Activated CD4-positive, alpha-beta memory T cell treated with anti-CD3 and anti-CD28 coated beads for 36 hours (primary cell): ENCODE measurements around the gene IGFL2. TPM values are rescaled to one million over a fixed set of nuclear protein-coding genes. Genes with fewer than 3 reads are reported as not detected.
A peak's percentile ranks its signal among the peaks of the same experiment; 100 is the strongest.

Source experiments
- CTCF ChIA-PET: fragments of 350-600 bp; sonication (Branson Sonifier 250); formaldehyde crosslinking; loops from one replicate; lab custom pipeline; 2021; ENCODE audit warnings: antibody characterized with exemption, inconsistent platforms; lab: Charles Lee
- POLR2A ChIA-PET: fragments of 350-600 bp; sonication (Branson Sonifier 250); formaldehyde crosslinking; loops from one replicate; lab custom pipeline; 2021; ENCODE audit warnings: antibody characterized with exemption; lab: Charles Lee
- DNase-seq: peaks from one replicate; pipeline ENCODE4 v3.0.0-alpha.2; 2020
- H3K27ac Mint-ChIP-seq: one replicate; pipeline ENCODE4 v1.8.0; 2021; ENCODE audit warnings: mixed read lengths
- H3K27me3 Mint-ChIP-seq: one replicate; pipeline ENCODE4 v1.8.0; 2021; ENCODE audit warnings: mixed read lengths
- H3K36me3 Mint-ChIP-seq: one replicate; pipeline ENCODE4 v1.8.0; 2021; ENCODE audit warnings: mixed read lengths
- H3K4me1 Mint-ChIP-seq: one replicate; pipeline ENCODE4 v1.8.0; 2021; ENCODE audit warnings: low read depth, mixed read lengths
- H3K4me3 Mint-ChIP-seq: one replicate; pipeline ENCODE4 v1.8.0; 2021; ENCODE audit warnings: mild to moderate bottlenecking, mixed read lengths
- H3K9me3 Mint-ChIP-seq: one replicate; pipeline ENCODE4 v1.8.0; 2021; ENCODE audit warnings: mixed read lengths
- intact Hi-C: fragments of 100-400 bp; cut with micrococcal nuclease; formaldehyde crosslinking; loops from one replicate; pipeline ENCODE4 v1.15.1; 2023
- total RNA-seq, 2 experiments: library from RNA; stranded (reverse); gene quantifications; one replicate each; pipeline ENCODE4 v1.2.3, GENCODE V29; 2021

Gene IGFL2
- total RNA-seq, 2 experiments from 2014 or later = not detected

DNA sequence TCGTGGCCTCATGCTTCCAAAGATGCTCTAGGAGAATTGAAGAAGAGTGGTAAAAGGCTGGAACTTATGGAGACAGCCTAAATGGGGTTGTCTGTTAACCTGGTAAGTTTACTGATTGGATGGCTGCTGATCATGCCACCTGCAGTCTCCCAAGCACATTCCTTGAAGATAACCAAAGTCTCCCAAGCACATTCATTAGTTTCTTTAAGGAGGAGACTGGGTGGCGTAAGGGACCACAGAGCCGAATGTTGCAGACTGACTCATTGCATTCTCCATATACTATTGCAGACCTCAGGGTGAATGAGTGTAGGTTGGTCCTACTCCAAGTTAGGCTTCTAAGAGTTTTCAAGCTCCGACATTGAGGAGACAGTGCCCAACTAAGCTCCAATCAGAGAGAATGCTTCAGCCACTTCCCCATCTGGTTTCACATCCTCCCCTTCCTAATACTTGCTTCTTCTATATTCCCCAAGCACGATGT lies 23.4 kb upstream of the IGFL2 start, which contains the start of gene IGFL3:
Gene IGFL3 (minus strand): TSS at position 51 of the 478 bp plus-strand sequence. CDS start 39 bp downstream, at position 12.
- ChIA-PET POLR2A (no interaction called here), CTCF (no interaction called here)
- Mint-ChIP-seq H3K9me3 (no peaks in the 10 kb centered on the region), H3K4me3 (no peak within 1 kb of the TSS), H3K27ac (no peak within 1 kb of the TSS), H3K4me1 (no peaks in the 10 kb centered on the region), H3K36me3 (no peaks in the 10 kb centered on the region), H3K27me3 (peaks cover 54% of the 10 kb centered on the region)
- intact Hi-C loops = no loop called here
- DNase-seq = no peak

DNA sequence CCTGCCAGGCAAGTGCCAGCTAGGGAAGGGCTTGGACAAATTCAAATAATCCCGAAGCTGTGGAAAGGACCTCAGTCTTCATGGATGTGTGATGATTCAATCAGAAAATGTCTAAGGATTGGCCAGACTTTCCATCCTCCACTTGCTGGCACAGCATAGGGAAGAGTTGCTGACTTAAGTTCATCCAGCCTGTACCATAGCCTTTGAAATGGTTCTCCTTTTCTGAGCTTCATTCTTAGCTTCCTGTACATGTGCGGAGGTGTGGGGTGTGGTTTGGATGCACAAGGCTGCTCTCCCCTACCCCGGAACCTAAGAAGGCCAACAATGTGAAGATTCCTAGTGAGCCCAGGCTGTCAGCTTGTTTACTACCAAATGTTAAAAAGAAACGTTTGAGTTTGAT lies 22.6 kb upstream of the IGFL2 start:
- H3K4me3 Mint-ChIP-seq = no peak overlapping the region
- ChIA-PET POLR2A (no interaction called here), CTCF (interaction anchor here (0.6 to 1.7 kb wide), 3 partner anchors 47 to 156 kb away, joined by 3 to 5 read pairs (median 4); no protein-coding TSS in a partner anchor)
- intact Hi-C loops = no loop called here
- H3K27ac Mint-ChIP-seq = no peak overlapping the region
- no peaks in the 10 kb centered on the region for H3K4me1 Mint-ChIP-seq
- H3K9me3 Mint-ChIP-seq = no peaks in the 10 kb centered on the region
- no peak for DNase-seq
- no peaks in the 10 kb centered on the region for H3K36me3 Mint-ChIP-seq
- peaks cover 50% of the 10 kb centered on the region for H3K27me3 Mint-ChIP-seq

DNA sequence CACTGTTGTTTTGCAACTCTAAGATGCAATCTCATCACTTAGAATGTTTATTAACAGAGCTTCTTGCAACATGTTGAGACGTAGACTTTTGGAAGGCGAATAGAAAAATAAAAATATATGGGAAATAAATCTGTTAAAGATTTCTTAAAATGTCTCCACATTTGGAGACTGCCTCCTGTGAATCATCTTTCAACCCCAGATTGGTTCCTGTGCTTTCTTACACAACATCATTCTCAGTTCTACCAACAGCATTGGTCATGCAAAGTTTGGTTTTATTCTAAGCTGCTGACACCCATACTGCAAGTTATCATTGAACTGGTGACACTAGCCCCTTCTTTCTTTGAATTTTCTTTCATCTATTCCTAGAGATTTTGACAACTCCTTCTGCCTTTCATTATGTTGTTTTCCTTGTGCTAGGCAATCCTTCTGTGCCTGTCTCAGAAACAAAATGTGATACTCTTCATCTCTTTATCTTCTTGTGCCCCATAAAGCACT lies 21.9 kb upstream of the IGFL2 start:
- intact Hi-C loops = no loop called here
- no peaks in the 10 kb centered on the region for H3K4me1 Mint-ChIP-seq
- no peak overlapping the region for H3K4me3 Mint-ChIP-seq
- ChIA-PET CTCF (interaction anchor here (0.6 to 1.7 kb wide), 4 partner anchors 13 to 155 kb away, joined by 3 to 5 read pairs (median 4); no protein-coding TSS in a partner anchor), POLR2A (no interaction called here)
- no peak for DNase-seq
- H3K9me3 Mint-ChIP-seq = no peaks in the 10 kb centered on the region
- no peaks in the 10 kb centered on the region for H3K36me3 Mint-ChIP-seq
- no peak overlapping the region for H3K27ac Mint-ChIP-seq
- H3K27me3 Mint-ChIP-seq = peaks cover 49% of the 10 kb centered on the region

DNA sequence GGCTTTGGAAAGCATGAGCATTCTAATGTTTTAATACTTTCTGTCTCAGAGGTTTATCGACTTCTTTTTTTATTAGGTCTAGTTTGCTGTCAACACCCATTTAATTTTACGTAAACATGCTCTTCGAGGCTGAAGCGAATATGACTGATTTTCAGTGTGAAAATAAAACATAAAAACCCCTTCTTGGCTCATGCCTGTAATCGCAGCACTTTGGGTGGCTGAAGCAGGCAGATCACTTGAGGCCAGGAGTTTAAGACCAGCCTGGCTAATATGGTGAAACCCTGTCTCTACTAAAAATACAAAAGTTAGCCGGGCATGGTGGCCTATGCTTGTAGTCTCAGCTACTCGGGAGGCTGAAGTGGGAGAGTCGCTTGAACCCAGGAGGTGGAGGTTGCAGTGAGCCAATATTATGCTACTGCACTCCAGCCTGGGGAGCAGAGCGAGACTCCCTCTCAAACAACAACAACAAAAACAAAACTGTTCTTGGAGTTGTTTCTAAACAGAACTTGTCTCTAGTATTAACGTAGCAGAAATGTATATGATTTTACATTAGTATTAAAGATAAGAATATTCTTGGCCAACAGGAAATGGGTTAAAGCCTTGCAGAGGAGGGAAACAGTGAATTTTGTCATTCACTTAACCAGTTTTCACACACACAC lies 16.4 kb upstream of the IGFL2 start:
- H3K4me3 Mint-ChIP-seq = no peak overlapping the region
- CTCF ChIA-PET = no interaction called here

DNA sequence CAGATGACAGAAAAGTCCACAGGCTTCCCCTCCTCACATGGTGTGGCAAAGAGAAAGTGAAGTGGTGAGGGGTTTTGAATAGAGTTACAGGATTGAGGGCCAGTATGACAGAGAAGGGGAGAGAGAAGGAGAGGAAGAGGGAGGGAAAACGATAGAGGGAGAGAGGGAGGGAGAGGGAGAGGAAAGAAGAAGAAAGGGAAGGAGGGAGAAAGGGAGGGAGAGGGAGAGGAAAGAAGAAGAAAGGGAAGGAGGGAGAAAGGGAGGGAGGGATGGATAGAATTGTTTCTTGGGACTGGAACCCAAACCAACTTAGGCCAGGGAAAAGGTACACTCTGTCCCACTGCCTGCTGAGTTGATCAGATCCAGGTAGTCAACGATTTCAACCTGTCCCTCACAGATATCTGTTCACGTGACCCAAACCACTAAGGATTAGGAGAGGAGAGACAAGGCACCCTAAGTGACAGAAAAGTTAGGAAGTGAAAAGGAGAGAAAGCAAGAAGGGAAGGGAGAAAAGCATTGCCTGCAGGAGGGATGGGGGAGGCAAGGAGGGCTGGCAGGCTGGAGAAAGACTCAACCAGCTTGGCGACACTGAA lies 15.4 kb upstream of the IGFL2 start:
- Mint-ChIP-seq H3K4me3 (no peak overlapping the region), H3K4me1 (no peaks in the 10 kb centered on the region), H3K36me3 (no peaks in the 10 kb centered on the region), H3K9me3 (no peaks in the 10 kb centered on the region), H3K27ac (no peak overlapping the region), H3K27me3 (peaks cover 51% of the 10 kb centered on the region)
- CTCF ChIA-PET = no interaction called here
- no peak for DNase-seq
- POLR2A ChIA-PET = no interaction called here
- intact Hi-C loops = no loop called here

More for the DNA sequence above, 16.4 kb upstream of the IGFL2 start:
- H3K36me3 Mint-ChIP-seq = no peaks in the 10 kb centered on the region
- H3K4me1 Mint-ChIP-seq = no peaks in the 10 kb centered on the region
- no peak overlapping the region for H3K27ac Mint-ChIP-seq
- POLR2A ChIA-PET = no interaction called here
- DNase-seq = no peak
- no peaks in the 10 kb centered on the region for H3K9me3 Mint-ChIP-seq
- peaks cover 50% of the 10 kb centered on the region for H3K27me3 Mint-ChIP-seq
- intact Hi-C loops = no loop called here

DNA sequence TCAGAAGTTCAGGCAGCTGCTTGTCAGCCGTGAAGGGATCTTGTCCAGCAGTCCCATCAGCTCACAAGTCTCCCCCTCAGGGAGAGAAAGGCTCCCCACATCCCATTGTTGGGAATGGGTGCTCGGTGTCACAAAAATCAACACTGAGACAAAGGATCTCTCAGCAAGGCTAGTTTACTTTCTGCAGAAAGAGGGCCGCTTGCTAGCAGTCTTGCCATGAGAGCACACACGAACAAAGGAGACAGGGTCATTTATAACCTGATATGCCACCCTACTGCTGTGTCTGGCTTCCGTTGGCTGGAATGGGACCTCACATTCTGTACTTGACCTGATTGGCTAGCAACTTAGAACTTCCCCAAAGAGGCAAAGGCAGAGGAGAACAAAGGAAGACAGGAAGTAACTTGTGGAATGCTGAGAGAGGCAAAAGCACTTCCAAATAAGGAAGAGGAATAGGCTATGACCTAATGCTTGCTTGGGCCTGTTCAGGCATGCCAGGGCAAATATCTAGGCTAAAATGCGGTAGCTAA lies 14.9 kb upstream of the IGFL2 start:
- Mint-ChIP-seq H3K36me3 (no peaks in the 10 kb centered on the region), H3K4me1 (peaks cover 3% of the 10 kb centered on the region), H3K4me3 (no peak overlapping the region), H3K27me3 (peaks cover 50% of the 10 kb centered on the region), H3K27ac (no peak overlapping the region), H3K9me3 (no peaks in the 10 kb centered on the region)
- ChIA-PET CTCF (no interaction called here), POLR2A (no interaction called here)
- intact Hi-C loops = no loop called here
- DNase-seq = no peak

DNA sequence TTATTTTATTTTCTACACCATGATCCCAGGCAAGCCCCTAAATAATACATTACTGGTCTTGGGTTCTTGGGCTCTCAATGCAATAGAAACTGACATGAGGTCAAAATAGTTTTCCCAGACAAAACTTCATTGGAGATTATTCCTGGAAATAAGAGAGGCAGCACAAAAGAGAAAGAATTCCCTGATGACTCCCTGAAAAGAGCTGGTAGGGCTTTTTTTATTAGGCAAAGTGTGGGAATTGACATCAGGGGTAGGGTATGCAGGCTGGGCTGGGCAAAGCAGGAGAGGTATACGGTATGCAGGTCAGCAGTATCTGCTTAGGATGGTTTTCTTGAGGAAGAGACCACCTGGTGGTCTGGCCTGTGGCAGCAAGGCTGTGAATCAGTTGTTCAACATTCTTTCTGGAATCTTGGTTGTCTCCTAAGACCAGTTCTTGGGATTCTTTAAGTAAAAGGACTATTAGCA lies 14.2 kb upstream of the IGFL2 start:
- intact Hi-C loops = no loop called here
- POLR2A ChIA-PET = no interaction called here
- H3K4me3 Mint-ChIP-seq = no peak overlapping the region
- DNase-seq = no peak
- peaks cover 6% of the 10 kb centered on the region for H3K4me1 Mint-ChIP-seq
- H3K9me3 Mint-ChIP-seq = no peaks in the 10 kb centered on the region
- CTCF ChIA-PET = no interaction called here
- H3K27ac Mint-ChIP-seq = no peak overlapping the region
- peaks cover 46% of the 10 kb centered on the region for H3K27me3 Mint-ChIP-seq
- no peaks in the 10 kb centered on the region for H3K36me3 Mint-ChIP-seq

DNA sequence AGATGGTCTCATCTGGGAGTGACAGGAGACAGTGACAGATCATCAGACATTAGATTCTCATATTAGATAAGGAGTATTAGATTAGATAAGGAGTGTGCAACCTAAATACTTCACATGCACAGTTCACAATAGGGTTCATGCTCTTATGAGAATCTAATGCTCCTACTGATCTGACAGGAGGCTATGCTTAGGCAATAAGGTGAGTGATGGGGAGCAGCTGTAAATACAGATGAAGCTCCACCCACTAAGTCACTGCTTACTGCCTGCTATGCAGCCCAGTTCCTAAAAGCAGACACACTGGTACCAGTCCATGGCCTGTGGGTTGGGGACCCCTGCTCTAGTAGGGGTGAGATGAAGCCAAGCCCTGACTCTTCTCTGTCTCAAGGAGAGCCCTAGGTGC lies 13.5 kb upstream of the IGFL2 start:
- intact Hi-C loops = no loop called here
- no peak overlapping the region for H3K27ac Mint-ChIP-seq
- POLR2A ChIA-PET = no interaction called here

DNA sequence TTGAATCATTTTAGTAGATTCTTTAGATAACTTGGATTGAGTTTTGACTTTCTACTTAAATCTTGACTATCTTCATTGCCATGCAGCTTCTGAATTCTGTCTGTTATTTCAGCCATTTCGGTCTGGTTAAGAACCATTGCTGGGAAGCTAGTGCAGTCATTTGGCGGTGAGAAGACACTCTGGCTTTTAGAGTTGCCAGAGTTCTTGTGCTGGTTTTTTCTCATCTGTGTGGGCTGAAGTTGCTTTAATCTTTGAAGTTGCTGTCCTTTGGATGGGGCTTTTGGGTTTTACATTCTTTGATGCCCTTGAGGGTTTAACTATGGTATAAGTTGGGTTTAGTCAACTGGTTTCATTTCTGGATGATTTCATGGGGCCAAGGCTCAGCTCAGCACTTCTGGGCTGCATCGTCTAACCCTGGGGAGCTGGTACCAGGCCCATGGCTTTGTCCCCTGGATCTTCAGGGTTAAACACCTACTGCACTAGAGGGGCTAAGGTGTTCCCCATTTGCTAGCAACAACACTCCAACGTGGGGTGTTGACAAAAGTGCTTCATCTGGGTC lies 10.0 kb upstream of the IGFL2 start:
- Mint-ChIP-seq H3K27ac (no peak overlapping the region), H3K4me3 (no peak overlapping the region), H3K27me3 (peaks cover 27% of the 10 kb centered on the region), H3K36me3 (no peaks in the 10 kb centered on the region), H3K9me3 (no peaks in the 10 kb centered on the region), H3K4me1 (peaks cover 6% of the 10 kb centered on the region)
- ChIA-PET POLR2A (no interaction called here), CTCF (interaction anchor here (1.3 kb wide), 1 partner anchor 11 kb away, joined by 3 read pairs; no protein-coding TSS in a partner anchor)
- intact Hi-C loops = no loop called here
- peak; percentile 26 for DNase-seq

More for the DNA sequence above, 13.5 kb upstream of the IGFL2 start:
- H3K4me1 Mint-ChIP-seq = peaks cover 6% of the 10 kb centered on the region
- H3K4me3 Mint-ChIP-seq = no peak overlapping the region
- no peak for DNase-seq
- H3K9me3 Mint-ChIP-seq = no peaks in the 10 kb centered on the region
- peaks cover 41% of the 10 kb centered on the region for H3K27me3 Mint-ChIP-seq
- no peaks in the 10 kb centered on the region for H3K36me3 Mint-ChIP-seq
- CTCF ChIA-PET = no interaction called here

DNA sequence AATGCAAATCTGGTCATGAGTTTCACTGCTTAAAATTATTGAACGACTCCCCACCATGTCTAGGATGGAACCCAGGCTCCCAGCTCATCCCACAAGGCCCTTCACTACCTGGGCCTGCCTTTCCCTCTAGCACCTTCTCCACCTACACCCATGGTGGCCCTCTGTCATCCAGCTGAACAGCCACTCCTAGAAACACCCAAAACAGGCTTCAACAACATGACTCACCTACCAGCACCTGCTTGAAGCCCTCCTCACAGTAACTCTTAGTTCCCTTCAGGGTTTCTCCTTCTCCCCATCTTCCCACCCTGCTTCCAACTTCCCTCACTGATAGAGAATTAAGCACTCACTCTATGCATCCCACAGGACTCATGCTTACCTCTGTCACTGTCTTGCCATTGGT lies 6.6 kb upstream of the IGFL2 start:
- intact Hi-C loops = no loop called here
- no peaks in the 10 kb centered on the region for H3K9me3 Mint-ChIP-seq
- no peaks in the 10 kb centered on the region for H3K36me3 Mint-ChIP-seq
- H3K4me3 Mint-ChIP-seq = no peak overlapping the region
- peaks cover 21% of the 10 kb centered on the region for H3K27me3 Mint-ChIP-seq
- POLR2A ChIA-PET = no interaction called here
- H3K4me1 Mint-ChIP-seq = peaks cover 6% of the 10 kb centered on the region
- CTCF ChIA-PET = no interaction called here
- no peak for DNase-seq
- no peak overlapping the region for H3K27ac Mint-ChIP-seq

DNA sequence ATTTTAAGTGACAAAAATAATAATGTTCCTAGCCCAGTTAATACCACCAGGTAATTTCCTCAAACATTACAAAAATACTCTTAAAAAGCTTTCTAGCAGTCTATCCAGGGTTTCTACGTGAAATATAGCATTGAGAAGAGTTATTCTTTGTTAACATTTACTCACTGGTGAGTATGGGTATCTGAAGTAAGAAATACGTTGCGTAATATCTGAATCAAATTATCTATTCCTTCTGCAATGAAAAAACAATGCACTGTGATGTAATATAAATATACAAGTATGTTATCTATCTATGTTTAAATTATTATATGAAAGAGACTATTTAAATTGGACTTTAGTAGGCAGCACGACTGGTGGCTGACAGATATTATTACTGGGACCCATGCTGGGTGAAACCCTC lies 5.7 kb upstream of the IGFL2 start:
- no peaks in the 10 kb centered on the region for H3K9me3 Mint-ChIP-seq
- H3K36me3 Mint-ChIP-seq = no peaks in the 10 kb centered on the region
- H3K27me3 Mint-ChIP-seq = peaks cover 18% of the 10 kb centered on the region
- no peak for DNase-seq
- CTCF ChIA-PET = no interaction called here
- POLR2A ChIA-PET = no interaction called here
- H3K4me3 Mint-ChIP-seq = no peak overlapping the region
- H3K4me1 Mint-ChIP-seq = peaks cover 6% of the 10 kb centered on the region
- intact Hi-C loops = no loop called here
- H3K27ac Mint-ChIP-seq = no peak overlapping the region

DNA sequence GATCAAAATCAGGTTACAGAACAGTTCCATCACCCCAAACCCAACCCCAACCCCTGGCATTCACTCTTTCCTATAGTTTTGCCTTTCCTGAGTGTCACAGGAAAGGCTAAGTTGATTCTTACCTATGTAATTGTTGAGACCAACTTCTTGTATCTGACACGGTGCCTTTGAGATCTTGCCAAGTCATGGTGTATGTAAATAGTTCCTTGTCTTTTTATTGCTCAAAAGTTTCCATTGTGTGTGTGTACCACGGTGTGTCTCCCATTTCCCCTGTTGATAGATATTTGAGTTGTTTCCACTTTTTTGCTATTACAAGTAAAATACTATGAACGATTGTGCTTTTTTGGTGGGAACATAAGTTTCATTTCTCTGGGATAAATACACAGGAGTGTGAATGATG lies 3.3 kb upstream of the IGFL2 start:
- intact Hi-C loops = no loop called here
- Mint-ChIP-seq H3K27ac (no peak overlapping the region), H3K36me3 (no peaks in the 10 kb centered on the region), H3K27me3 (peaks cover 24% of the 10 kb centered on the region), H3K9me3 (no peaks in the 10 kb centered on the region), H3K4me1 (peaks cover 9% of the 10 kb centered on the region), H3K4me3 (no peak overlapping the region)
- ChIA-PET POLR2A (no interaction called here), CTCF (no interaction called here)
- no peak for DNase-seq
